Measurements from ENCODE around the gene KLK14.
A peak's percentile ranks its signal among the peaks of the same experiment; 100 is the strongest.

KLK14 gene

GRCh38 chr19:51082611-51083010 lies at the start of gene KLK14:
KLK14 (minus strand) TSS chr19:51082887; CDS start chr19:51082614, 273 bp downstream.
- no peak for DNase-seq

DNA sequence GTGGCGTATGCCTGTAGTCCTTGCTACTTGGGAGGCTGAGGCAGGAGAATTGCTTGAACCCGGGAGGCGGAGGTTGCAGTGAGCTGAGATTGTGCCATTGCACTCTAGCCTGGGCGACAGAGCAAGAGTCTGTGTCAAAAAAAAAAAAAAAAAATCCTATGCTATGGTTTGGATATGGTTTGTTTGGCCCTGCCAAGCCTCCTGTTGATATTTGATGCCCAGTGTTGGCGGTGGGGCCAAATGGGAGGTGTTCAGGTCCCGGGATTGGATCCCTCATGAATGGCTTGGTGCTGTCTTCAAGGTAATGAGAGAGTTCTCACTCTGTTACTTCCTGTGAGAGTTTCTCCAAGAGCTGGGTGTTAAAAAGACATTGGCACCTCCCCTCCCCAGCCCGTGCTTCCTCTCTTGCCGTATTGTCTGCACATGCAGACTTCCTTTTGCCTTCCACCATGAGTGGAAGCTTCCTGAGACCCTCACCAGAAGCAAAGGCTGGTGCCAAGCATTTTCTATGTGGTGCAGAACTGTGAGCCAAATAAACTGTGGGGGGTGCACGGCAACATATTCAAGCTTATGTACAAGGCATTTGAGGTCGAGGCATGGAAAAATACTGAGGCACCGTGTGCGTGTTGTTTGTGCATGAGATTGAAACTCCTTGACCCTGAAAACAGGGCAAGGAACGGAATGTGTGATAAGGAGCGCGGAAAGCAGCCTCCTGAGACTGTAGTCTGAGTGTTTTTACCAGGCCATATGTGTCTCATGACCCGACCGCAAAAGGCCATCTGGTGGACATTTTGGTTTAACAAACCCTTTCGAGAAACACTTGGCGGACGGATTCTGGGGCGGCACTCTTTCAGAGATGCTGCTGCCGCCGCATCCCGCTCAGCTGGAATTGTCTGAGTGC lies 49.3 kb upstream of the KLK14 start:
- DNase-seq: peak; percentile 66

DNA sequence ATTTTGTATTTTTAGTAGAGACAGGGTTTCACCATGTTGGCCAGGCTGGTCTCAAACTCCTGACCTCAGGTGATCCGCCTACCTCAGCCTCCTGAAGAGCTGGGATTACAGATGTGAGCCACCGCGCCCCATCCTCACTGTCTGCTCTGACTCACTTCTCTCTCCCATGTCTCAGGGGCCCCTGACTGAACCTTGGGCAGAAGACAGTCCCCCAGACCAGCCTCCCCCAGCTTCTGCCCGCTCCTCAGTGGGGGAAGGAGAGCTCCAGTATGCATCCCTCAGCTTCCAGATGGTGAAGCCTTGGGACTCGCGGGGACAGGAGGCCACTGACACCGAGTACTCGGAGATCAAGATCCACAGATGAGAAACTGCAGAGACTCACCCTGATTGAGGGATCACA lies 47.0 kb upstream of the KLK14 start:
- DNase-seq: no peak

GRCh38 chr19:51128227-51128626 lies 45.5 kb upstream of the KLK14 start:
- no peak for DNase-seq

DNA sequence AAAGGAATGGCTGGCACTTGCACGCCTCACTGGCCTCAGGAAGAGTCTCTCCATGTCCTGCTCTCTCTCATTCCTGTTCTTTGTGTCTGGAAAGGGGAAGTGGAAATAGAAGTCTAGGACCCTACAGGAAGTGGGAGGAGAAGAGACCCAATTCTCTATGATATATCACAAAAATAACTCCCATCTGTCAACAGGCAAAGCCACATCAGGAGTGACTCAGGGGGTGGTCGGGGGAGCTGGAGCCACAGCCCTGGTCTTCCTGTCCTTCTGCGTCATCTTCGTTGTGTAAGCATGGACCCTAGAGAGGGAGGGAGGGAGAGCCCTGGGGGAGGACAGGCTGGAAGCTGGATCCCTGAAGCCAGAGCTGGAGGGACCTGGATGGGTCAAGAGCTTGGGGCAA lies 45.1 kb upstream of the KLK14 start:
- DNase-seq: peak; percentile 96

DNA sequence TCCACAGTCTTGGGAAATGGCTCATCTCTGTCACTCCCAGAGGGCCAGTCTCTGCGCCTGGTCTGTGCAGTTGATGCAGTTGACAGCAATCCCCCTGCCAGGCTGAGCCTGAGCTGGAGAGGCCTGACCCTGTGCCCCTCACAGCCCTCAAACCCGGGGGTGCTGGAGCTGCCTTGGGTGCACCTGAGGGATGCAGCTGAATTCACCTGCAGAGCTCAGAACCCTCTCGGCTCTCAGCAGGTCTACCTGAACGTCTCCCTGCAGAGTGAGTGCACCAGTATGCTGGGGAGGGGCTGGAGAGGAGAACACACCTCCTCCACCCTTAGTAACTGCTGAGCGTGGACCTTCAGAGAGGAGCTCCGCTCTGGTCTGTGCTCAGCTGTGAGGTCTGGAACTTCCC lies 44.3 kb upstream of the KLK14 start:
- DNase-seq: no peak

GRCh38 chr19:51125421-51126075 lies 42.9 kb upstream of the KLK14 start:
- DNase-seq: no peak

GRCh38 chr19:51124729-51125128 lies 42.0 kb upstream of the KLK14 start, which contains the start of gene SIGLEC9:
SIGLEC9 (plus strand) TSS chr19:51124906; CDS start chr19:51124975, 69 bp downstream.
- peak; percentile 69 for DNase-seq

DNA sequence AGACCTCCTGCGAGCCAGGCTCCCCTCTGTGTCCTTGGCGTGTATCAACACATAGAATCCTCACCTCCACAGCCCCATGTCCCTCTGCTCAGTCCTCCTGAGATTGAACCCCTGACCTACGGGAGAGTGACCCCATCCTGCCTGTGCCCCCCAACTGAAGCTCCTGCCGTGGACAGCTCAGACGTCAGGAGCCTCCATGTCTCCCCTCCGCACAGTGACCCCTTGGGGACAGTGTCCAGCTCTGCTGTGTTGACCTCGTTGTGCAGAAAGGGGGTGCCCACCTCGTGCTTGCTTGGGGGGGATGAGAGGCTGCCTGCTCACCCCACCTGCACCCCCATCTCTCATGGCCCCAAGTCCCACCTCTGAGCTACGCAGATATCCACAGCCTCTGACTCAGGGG lies 41.5 kb upstream of the KLK14 start:
- DNase-seq: no peak

DNA sequence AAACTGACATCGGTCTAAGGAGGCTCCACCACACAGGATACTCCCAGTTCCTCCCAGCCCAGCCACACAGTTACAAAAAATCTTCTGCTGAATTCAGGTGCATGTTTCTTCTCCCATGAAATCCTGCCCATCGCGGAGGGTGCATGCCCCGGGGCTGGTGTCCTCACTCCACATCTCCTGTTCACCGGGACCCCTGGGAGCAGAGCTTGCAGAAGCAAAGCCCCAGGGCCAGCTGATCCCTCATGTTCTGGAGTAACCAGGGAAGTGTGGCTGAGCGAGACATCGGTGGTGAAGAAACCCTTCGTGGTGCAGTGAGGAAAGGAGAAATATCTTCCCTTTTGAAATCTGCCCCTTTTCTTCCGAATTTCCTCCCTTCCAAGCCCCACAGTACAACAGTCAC lies 41.1 kb upstream of the KLK14 start:
- peak; percentile 51 for DNase-seq

- peak; percentile 76 for DNase-seq
Observed at GRCh38 chr19:51123381-51123800, 40.7 kb upstream of the KLK14 start.

DNA sequence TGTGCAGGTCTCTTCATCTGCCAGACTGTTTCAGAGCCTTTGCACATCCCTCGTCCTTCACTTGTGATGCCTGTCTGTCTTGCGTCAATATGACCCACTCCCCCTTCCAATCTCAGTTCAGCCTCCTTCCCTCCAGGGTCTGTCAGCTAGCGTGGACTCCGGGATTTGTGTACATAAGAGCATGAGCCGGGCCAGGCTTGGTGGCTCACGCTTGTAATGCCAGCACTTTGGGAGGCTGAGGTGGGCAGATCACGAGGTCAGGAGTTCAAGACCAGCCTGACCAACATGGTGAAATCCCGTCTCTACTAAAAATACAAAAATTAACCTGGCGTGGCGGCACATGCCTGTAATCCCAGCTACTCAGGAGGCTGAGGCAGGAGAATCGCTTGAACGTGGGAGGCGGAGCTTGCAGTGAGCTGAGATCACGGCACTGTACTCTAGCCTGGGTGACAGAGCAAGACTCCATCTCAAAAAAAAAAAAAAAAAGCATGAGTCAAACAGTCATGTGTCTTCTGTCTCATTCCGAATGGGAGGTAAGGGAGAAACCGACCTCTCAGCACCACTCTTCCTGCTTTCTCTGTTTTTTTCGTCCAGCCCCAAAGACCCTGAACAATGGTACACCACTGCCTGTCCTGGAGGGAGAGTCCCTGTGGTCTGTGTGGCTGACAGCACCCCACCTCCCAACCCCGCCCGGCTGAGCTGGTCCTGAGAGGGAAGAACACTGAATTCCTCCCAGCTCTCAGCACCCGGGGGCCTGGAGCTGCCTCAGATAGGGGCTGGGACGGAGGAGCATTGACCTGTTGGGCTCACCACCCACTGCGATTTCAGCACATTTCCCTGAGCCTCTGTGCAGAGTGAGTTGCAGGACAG lies 39.7 kb upstream of the KLK14 start:
- DNase-seq: peak; percentile 90

GRCh38 chr19:51121257-51121656 lies 38.6 kb upstream of the KLK14 start:
- DNase-seq: peak; percentile 80

DNA sequence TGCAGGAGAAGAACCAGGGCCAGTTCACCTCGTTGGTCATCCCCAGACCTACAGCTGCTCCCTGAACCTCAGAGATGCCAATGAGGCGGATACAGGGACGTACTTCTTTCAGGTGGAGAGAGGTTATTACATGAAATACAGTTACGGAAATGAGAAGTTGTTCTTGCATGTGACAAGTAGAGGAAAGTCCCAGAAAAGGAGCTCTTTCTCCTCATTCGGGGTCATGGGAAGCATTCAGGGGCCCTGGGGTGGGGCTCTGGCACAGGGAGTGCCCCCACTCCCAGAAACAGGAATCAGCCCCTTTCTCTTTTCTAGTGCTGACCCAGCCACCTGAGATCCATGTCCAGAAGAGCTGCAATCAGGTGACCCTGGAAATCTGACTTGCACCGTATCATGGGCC lies 37.5 kb upstream of the KLK14 start:
- DNase-seq: peak; percentile 69

- DNase-seq: peak; percentile 86
Observed at GRCh38 chr19:51119611-51120010, 36.9 kb upstream of the KLK14 start.

- DNase-seq: peak; percentile 56
Observed at GRCh38 chr19:51119101-51119500, 36.4 kb upstream of the KLK14 start.

DNA sequence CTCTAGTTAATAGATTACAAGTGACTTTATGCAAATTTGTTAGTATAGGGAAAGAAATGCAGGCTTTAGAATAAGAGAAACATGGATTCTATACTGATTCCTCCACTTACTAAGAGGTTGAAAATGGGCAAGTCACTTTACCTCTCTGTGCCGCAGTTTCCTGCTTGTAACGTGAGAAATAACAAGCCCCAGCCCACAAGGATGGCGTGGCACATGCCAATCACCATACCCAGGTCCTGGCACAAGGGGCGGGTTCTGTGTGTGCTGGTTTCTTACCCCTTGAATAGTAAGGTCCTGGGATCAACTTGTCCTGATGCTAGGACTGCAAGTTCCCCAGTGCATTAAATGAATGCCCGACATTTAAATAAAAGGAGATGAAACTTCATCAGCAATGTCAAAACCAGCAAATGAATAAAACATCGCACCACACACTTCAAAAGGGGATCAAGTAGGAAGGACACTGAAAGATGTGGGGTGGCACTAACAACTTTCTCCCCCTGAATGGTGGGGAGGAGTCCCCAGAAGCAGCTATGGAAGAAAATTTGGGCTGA lies 34.1 kb upstream of the KLK14 start:
- no peak for DNase-seq

DNA sequence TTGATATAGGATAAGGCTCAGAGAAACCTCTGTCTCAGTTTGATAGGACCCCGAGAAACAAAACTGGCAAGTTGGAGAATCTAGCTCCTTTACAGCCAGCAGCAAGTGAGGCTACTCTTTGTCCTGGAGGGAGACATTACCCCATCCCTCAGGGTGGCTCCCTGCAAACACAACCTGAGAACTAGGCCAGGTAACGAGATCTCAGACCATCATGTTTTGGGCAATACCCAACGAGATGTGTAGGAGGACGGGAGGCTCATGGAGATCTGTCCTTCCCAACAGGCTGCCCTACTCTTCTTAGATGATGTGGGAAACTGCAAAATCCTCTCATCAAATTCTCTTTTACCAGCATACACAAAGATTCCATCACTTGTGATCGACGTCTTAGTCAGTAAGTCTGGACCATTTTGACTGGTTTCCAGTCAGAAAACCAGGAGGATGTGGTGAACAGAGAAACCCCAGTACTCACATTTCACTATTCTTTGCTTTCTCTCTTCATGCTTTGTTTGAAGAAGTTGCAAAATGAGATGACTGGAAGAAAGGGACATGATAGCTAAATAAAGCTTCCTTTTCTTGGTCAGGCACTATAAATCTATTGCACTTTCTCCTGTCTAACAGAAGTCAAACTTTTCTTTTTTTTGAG lies 31.5 kb upstream of the KLK14 start:
- peak; percentile 88 for DNase-seq

GRCh38 chr19:51111606-51112005 lies 28.9 kb upstream of the KLK14 start:
- no peak for DNase-seq

- no peak for DNase-seq
Observed at GRCh38 chr19:51110666-51110971, 27.9 kb upstream of the KLK14 start.

DNA sequence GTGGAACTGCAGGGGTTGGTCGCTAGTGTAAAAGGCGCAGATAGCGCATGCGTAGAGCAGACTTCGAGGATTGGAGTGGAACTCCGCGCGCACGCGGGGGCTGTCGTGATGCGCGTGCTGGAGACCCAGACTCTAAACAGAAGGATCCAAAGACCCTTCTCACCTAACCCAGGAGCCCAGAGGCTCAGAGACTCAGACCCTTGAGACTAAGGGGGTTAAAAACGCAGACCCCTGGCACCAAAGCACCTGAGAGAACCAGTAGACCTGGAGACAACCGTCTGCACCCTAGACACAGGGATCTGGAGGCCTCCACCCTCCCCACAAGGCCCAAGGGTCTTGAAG lies 26.1 kb upstream of the KLK14 start:
- DNase-seq: no peak

GRCh38 chr19:51108066-51108804 lies 25.5 kb upstream of the KLK14 start, which contains the start of gene CTU1:
CTU1 (minus strand) TSS chr19:51108409; CDS start chr19:51104569, 3,840 bp downstream.
- DNase-seq: peak; percentile 99
